Ectodermal cell (in vitro differentiated cells): Measurements from ENCODE around the gene IFT27.

Experiments used
- H3K27ac ChIP-seq: 2 replicates; pipeline ENCODE4 v1.7.0; 2013; ENCODE audit warnings: mild to moderate bottlenecking, low read depth, low read length; ENCODE audit not compliant: insufficient read depth, poor library complexity, severe bottlenecking
- H3K27me3 ChIP-seq: 2 replicates; pipeline ENCODE4 v1.7.0; 2013; ENCODE audit warnings: mild to moderate bottlenecking, low read length; ENCODE audit not compliant: insufficient read depth, control insufficient read depth, poor library complexity, severe bottlenecking
- H3K36me3 ChIP-seq: one replicate; pipeline ENCODE4 v1.7.0; 2013; ENCODE audit warnings: low read length; ENCODE audit not compliant: control insufficient read depth, insufficient read depth
- H3K4me1 ChIP-seq: one replicate; pipeline ENCODE4 v1.7.0; 2013; ENCODE audit warnings: low read length; ENCODE audit not compliant: control insufficient read depth, insufficient read depth
- H3K4me3 ChIP-seq: 2 replicates; pipeline ENCODE4 v1.7.0; 2013; ENCODE audit warnings: low read depth, low read length, control low read depth; ENCODE audit not compliant: insufficient read depth
- H3K9me3 ChIP-seq: 2 replicates; pipeline ENCODE4 v1.7.0; 2013; ENCODE audit warnings: mild to moderate bottlenecking, low read length, moderate library complexity; ENCODE audit not compliant: control insufficient read depth
- WGBS, 2 experiments: methylation state at CpG; one replicate each; pipeline ENCODE4 v1.1.7; 2013; ENCODE audit warnings: missing lambda C conversion rate in 2 of 2; 5-methylcytosine and 5-hydroxymethylcytosine counted together

The IFT27 gene

GRCh38 chr22:36776722-36777121 is 803 bp upstream of the IFT27 start:
- WGBS, 2 experiments = 89% methylated on average over 12 of the region's 12 CpGs
- Histone ChIP-seq H3K36me3 (no peaks in the 10 kb centered on the region), H3K4me3 (peak overlapping the region; percentile 22), H3K9me3 (peaks cover 5% of the 10 kb centered on the region), H3K27me3 (no peaks in the 10 kb centered on the region), H3K27ac (no peak overlapping the region), H3K4me1 (peaks cover 6% of the 10 kb centered on the region)

GRCh38 chr22:36775586-36775963 is 344 bp downstream of the IFT27 start:
- no peak overlapping the region for H3K27ac ChIP-seq
- peaks cover 12% of the 10 kb centered on the region for H3K4me1 ChIP-seq
- H3K9me3 ChIP-seq = peaks cover 5% of the 10 kb centered on the region
- WGBS, 2 experiments = 1% methylated on average over 23 of the region's 23 CpGs
- peak overlapping the region; percentile 70 for H3K4me3 ChIP-seq
- H3K36me3 ChIP-seq = no peaks in the 10 kb centered on the region
- no peaks in the 10 kb centered on the region for H3K27me3 ChIP-seq

DNA sequence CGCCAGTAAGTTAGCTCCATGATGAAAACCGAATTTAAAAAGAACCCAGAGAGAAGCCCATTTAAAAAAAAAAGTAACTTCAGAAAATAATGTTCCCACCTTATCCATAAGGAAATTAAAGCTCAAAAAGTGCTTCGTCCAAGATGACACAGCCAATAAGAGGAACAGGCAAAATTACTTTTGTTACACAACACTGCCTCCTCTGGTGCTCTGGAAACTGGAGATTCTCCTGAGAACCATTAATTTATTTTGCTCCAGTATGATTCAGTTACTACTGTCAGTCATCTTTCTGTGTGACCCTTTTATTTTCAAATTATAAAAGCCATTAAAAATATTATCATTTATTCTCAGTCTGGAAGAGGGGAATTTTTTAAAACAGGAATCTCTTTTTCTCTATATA is 2.0 kb downstream of the IFT27 start:
- WGBS, 2 experiments = 86 to 92% methylated on average over 3 of the region's 3 CpGs
- H3K27ac ChIP-seq = no peak overlapping the region
- H3K27me3 ChIP-seq = no peaks in the 10 kb centered on the region
- H3K4me1 ChIP-seq = peaks cover 14% of the 10 kb centered on the region
- no peaks in the 10 kb centered on the region for H3K36me3 ChIP-seq
- H3K9me3 ChIP-seq = peaks cover 5% of the 10 kb centered on the region
- no peak overlapping the region for H3K4me3 ChIP-seq

DNA sequence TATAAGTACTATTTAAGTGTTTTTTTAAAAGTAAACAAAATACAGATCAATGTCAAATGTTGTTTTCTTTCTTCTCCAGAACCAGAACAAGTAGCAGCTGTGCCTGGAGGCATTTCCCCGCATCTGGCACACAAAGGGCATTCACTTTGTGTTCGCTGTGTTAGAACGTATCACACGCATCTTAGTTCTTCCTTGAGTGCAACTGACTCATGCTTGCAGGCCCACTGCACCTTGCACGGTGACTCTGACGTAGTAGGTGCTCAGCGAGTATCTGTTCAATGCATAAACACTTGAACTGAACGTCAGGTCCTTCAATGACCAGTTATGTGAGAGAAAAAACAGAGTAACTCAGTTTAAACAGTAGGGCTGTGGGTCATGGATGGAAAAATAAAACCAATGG is 3.5 kb downstream of the IFT27 start:
- Histone ChIP-seq H3K4me3 (no peak overlapping the region), H3K27ac (no peak overlapping the region), H3K36me3 (no peaks in the 10 kb centered on the region), H3K4me1 (peaks cover 14% of the 10 kb centered on the region), H3K27me3 (no peaks in the 10 kb centered on the region), H3K9me3 (peaks cover 5% of the 10 kb centered on the region)
- 96 to 97% methylated on average over 8 of the region's 8 CpGs for WGBS, 2 experiments

- Histone ChIP-seq H3K36me3 (no peaks in the 10 kb centered on the region), H3K9me3 (no peaks in the 10 kb centered on the region), H3K27me3 (no peaks in the 10 kb centered on the region), H3K4me1 (peaks cover 14% of the 10 kb centered on the region), H3K4me3 (no peak overlapping the region), H3K27ac (no peak overlapping the region)
- 94% methylated on average over 13 of the region's 13 CpGs for WGBS, 2 experiments
Observed at GRCh38 chr22:36771356-36772063, 4.4 kb downstream of the IFT27 start.

DNA sequence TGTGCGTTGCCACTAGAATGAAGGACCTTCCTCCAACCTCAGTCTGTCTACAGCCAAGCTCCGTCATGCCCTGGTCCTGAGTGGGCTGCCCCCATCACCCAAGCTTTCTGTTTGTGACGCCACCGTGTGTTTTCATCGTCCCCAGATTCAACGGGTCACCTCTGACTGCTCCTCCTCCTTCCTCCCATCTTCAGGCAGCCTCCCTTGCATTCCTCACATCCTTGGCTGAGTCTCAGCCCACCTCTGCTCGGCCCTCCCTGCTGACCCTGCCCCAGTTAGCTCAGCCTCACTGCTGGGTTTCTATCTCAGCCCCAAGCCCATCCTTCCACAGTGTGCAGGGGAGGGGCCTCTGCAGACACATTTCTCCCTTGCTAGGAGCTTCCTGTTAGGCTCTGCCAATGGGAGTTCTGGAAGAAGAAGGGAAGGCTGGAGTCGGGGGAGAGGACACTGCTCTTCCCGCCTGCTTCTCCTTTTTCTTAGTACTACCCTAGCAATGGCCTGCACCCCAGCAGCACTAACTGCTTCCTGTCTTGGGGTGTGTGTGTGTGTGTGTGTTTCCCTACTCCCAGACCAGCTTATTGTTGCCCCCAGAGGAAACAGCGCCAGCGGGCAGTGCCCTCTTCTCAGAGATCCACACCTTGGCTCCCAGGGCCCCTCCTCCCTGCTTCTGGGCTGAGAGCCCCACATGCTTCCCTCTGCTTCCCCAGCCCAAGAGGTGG is 5.2 kb downstream of the IFT27 start:
- H3K27ac ChIP-seq = no peak overlapping the region
- WGBS, 2 experiments = 64% methylated on average over 10 to 11 of the region's 11 CpGs
- H3K9me3 ChIP-seq = no peaks in the 10 kb centered on the region
- H3K4me1 ChIP-seq = peaks cover 14% of the 10 kb centered on the region
- no peaks in the 10 kb centered on the region for H3K27me3 ChIP-seq
- no peaks in the 10 kb centered on the region for H3K36me3 ChIP-seq
- no peak overlapping the region for H3K4me3 ChIP-seq

DNA sequence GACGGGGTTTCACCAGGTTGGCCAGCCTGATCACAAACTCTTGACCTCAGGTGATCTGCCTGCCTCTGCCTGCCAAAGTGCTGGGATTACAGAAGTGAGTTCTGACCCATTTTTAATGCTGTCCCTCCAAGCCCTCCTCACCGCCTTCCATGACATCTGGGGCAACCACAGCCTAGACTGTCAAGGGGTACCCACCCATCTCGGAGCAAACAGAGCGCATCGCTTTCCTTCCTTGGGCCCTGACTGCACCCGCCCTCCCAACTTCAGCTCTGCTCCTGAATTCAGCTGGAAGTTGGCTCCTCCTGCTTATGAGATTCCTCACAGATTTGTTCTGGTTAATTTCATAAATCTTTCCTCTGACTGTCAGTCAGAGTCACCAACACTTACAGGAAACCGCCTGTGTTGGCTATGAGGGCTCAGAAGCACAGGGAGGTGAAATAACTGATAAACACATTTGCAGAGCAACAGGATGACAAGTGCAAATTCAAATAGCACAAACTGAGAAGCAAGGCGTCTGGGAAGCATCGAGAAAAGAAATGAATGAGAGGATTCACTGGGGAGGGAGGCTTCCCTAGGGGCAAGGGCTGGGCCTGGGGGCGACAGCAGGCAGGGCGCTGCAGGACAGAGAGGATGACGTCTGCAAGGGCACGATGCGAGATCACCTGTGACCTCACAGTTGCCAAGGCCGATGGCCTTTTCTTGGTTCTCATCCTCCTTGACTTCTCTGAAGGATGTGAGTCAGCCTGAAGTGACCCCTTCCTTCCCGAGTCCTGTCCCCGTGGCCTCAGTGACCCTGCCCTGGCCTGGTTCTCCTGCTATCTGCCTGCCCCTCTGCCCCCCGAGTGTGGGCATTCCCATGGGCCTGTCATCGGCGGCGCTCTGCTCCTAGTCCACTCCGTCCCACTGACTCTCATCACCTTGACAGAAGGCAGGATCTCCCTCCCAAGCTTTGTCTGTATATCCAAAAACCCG is 6.1 kb downstream of the IFT27 start:
- no peak overlapping the region for H3K4me3 ChIP-seq
- H3K36me3 ChIP-seq = no peaks in the 10 kb centered on the region
- no peak overlapping the region for H3K27ac ChIP-seq
- no peaks in the 10 kb centered on the region for H3K9me3 ChIP-seq
- H3K4me1 ChIP-seq = peaks cover 8% of the 10 kb centered on the region
- 87 to 89% methylated on average over 23 of the region's 23 CpGs for WGBS, 2 experiments
- H3K27me3 ChIP-seq = no peaks in the 10 kb centered on the region

DNA sequence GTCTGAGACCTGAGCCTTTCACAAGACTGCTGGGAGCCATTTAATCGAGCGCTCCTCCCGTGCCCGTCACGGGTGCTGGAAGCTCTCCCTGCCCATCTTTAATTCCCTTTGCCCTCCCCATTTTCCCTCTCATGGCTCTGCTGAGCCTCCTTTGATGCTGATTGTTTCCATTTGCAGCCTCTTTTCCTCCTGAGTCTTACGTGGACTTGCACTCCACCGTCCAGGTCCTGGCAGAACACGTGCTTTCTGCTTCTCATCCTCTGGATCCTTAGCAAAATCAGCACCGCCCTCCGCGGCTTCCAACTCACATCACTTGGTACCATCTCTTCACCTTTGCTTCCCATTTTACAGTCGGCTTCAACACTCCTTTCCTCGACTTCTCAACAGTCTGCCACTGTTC is 7.3 kb downstream of the IFT27 start:
- Histone ChIP-seq H3K27ac (no peak overlapping the region), H3K4me3 (no peak overlapping the region), H3K36me3 (no peaks in the 10 kb centered on the region), H3K9me3 (no peaks in the 10 kb centered on the region), H3K4me1 (peaks cover 8% of the 10 kb centered on the region), H3K27me3 (no peaks in the 10 kb centered on the region)
- 93 to 95% methylated on average over 13 of the region's 13 CpGs for WGBS, 2 experiments

DNA sequence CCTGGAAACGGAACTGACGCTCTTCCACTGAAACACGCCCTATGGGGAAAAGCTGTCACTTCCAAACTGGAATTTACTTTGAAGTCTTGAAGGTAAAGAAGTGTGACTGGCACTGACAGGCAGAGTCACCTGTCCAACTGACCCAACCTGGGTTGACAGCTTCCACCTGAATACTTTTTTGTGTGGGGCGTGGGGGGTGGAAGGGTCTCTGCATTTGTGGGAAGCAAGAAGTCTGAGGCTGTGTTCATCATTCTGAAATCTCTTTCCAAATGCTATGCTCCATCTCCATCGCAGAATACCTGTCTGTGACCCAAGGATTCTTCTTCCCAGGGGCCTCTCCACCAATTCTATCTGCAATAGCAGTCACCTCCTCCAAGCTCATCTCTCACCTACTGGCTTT is 7.8 kb downstream of the IFT27 start:
- no peaks in the 10 kb centered on the region for H3K27me3 ChIP-seq
- peaks cover 8% of the 10 kb centered on the region for H3K4me1 ChIP-seq
- no peaks in the 10 kb centered on the region for H3K9me3 ChIP-seq
- no peak overlapping the region for H3K4me3 ChIP-seq
- WGBS, 2 experiments = 96 to 97% methylated on average over 5 of the region's 5 CpGs
- no peak overlapping the region for H3K27ac ChIP-seq
- peaks cover under 1% of the 10 kb centered on the region for H3K36me3 ChIP-seq
